Keratinocyte (primary cell): ENCODE results near the gene DAPL1. TPM values are rescaled to one million over a fixed set of nuclear protein-coding genes. Genes with fewer than 3 reads are reported as not detected.

Experiments
- DNase-seq: peaks from one replicate; pipeline ENCODE4 v3.0.0-alpha.2; 2011; ENCODE audit warnings: low read depth, missing footprints, low spot score
- FAIRE-seq: peaks from 2 replicates; lab custom pipeline; 2011; peaks lifted over from hg19 to GRCh38; lab: Jason Lieb, UNC
- H2AFZ ChIP-seq: 2 replicates; pipeline ENCODE4 v1.6.0; 2012; ENCODE audit warnings: low read length, control low read depth, inconsistent platforms; ENCODE audit not compliant: control insufficient read depth
- H3K27ac ChIP-seq: 2 replicates; pipeline ENCODE4 v1.5.1; 2011; ENCODE audit warnings: low read length; ENCODE audit not compliant: control insufficient read depth, insufficient read depth
- H3K27me3 ChIP-seq: 3 replicates; pipeline ENCODE4 v1.6.0; 2011; ENCODE audit warnings: low read length; ENCODE audit not compliant: control insufficient read depth, insufficient read depth; ENCODE audit errors: extremely low read depth
- H3K36me3 ChIP-seq, 2 experiments: 2 replicates in 1 of 2; 3 replicates in 1 of 2; pipeline ENCODE4 v1.5.1; 2011; ENCODE audit warnings: low read length in 2 of 2, mild to moderate bottlenecking in 1 of 2; ENCODE audit not compliant: control insufficient read depth in 2 of 2, insufficient read depth in 2 of 2; ENCODE audit errors: extremely low read depth in 1 of 2
- H3K4me1 ChIP-seq: 3 replicates; pipeline ENCODE4 v1.5.1; 2011; ENCODE audit warnings: low read length; ENCODE audit not compliant: control insufficient read depth, insufficient read depth; ENCODE audit errors: extremely low read depth
- H3K4me2 ChIP-seq: 3 replicates; pipeline ENCODE4 v1.6.0; 2011; ENCODE audit warnings: low read depth, low read length; ENCODE audit not compliant: control insufficient read depth, insufficient read depth; ENCODE audit errors: extremely low read depth
- H3K4me3 ChIP-seq, 3 experiments: fragments of 200-600 bp in 1 of 3; sonication (generic) in 1 of 3; 2 replicates in 2 of 3; 3 replicates in 1 of 3; pipeline ENCODE4 v1.5.1; 2011 to 2016; ENCODE audit warnings: low read length in 3 of 3, mild to moderate bottlenecking in 3 of 3, control low read depth in 2 of 3, inconsistent platforms in 1 of 3, low read depth in 1 of 3, mixed read lengths in 1 of 3, mixed run types in 1 of 3, moderate library complexity in 1 of 3; ENCODE audit not compliant: control insufficient read depth in 2 of 3, insufficient read depth in 2 of 3; ENCODE audit errors: extremely low read depth in 1 of 3
- H3K79me2 ChIP-seq: 2 replicates; pipeline ENCODE4 v1.6.0; 2012; ENCODE audit warnings: low read length; ENCODE audit not compliant: control insufficient read depth, insufficient read depth
- H3K9ac ChIP-seq: 3 replicates; pipeline ENCODE4 v1.6.0; 2011; ENCODE audit warnings: low read length; ENCODE audit not compliant: control insufficient read depth, insufficient read depth; ENCODE audit errors: extremely low read depth
- H3K9me1 ChIP-seq: 3 replicates; pipeline ENCODE4 v1.6.0; 2011; ENCODE audit warnings: low read length; ENCODE audit not compliant: control insufficient read depth, insufficient read depth; ENCODE audit errors: extremely low read depth
- H3K9me3 ChIP-seq: 2 replicates; pipeline ENCODE4 v1.5.1; 2012; ENCODE audit warnings: low read depth, low read length; ENCODE audit not compliant: control insufficient read depth
- H4K20me1 ChIP-seq: 3 replicates; pipeline ENCODE4 v1.6.0; 2011; ENCODE audit warnings: low read length; ENCODE audit not compliant: control insufficient read depth, insufficient read depth; ENCODE audit errors: extremely low read depth
- CTCF ChIP-seq, 3 experiments: IDR thresholded peaks in 1 of 3; conservative IDR thresholded peaks in 1 of 3; optimal IDR thresholded peaks in 1 of 3; 2 replicates in 2 of 3; 3 replicates in 1 of 3; pipeline versions ENCODE3 to v1.5.1; 2011; ENCODE audit warnings: low read length in 3 of 3, mild to moderate bottlenecking in 3 of 3, moderate library complexity in 2 of 3, control low read depth in 1 of 3, inconsistent platforms in 1 of 3; ENCODE audit not compliant: insufficient read depth in 2 of 3; ENCODE audit errors: extremely low read depth in 1 of 3
- EZH2 ChIP-seq: IDR thresholded peaks from one replicate; pipeline ENCODE4 v1.6.1; 2012; ENCODE audit warnings: inconsistent platforms, mild to moderate bottlenecking, low read length, moderate library complexity
- dilution Hi-C: fragments of 300-500 bp; cut with MboI; formaldehyde crosslinking; loops from one replicate; pipeline ENCODE4 v1.7.0; 2020; ENCODE audit warnings: low sequenced_read_pairs; ENCODE audit not compliant: extremely low pct_ligation_motif_present
- polyA plus RNA-seq, 5 experiments: library from polyadenylated mRNA; depleted of rRNA in 3 of 5; stranded (reverse) in 3 of 5; stranded (forward) in 1 of 5; unstranded in 1 of 5; fragments of >200 nt; gene quantifications; 1 replicate in 1 of 5; 2 replicates in 3 of 5; 3 replicates in 1 of 5; pipeline versions ENCODE4 v1.2.1 to v1.2.3, GENCODE V29; 2011 to 2012; ENCODE audit warnings: missing spikeins in 2 of 5, low read depth in 1 of 5, low replicate concordance in 1 of 5

DAPL1 gene
- polyA plus RNA-seq, 1 donor (not counting 4 experiments of a cell fraction or from before 2014, with no cell fraction given), result 4.8 TPM

GRCh38 chr2:158817588-158817987, 22.5 kb downstream of the DAPL1 start:
- H3K27me3 ChIP-seq, result no peaks in the 10 kb centered on the region
- H3K4me1 ChIP-seq, result peaks cover 11% of the 10 kb centered on the region
- H3K9me3 ChIP-seq, result no peaks in the 10 kb centered on the region
- FAIRE-seq (no peak), DNase-seq (no peak)
- no peaks in the 10 kb centered on the region for H3K9me1 ChIP-seq
- no peak overlapping the region for H3K4me3 ChIP-seq
- no peak overlapping the region for H3K9ac ChIP-seq
- dilution Hi-C loops, result no loop called here
- no peaks in the 10 kb centered on the region for H3K79me2 ChIP-seq
- no peaks in the 10 kb centered on the region for H4K20me1 ChIP-seq
- no peak overlapping the region for H3K4me2 ChIP-seq
- no peaks in the 10 kb centered on the region for H3K36me3 ChIP-seq
- H2AFZ ChIP-seq, result no peak overlapping the region
- no peak for TF ChIP-seq EZH2
- no peak for TF ChIP-seq CTCF (optimal IDR thresholded peaks at IDR 0.05 in 1 of 3, IDR thresholded peaks at IDR 0.05 in 1 of 3, conservative IDR thresholded peaks at IDR 0.05 in 1 of 3; ENCODE audit: extremely low read depth in 1 of 3, insufficient read depth in 2 of 3, low read length in 3 of 3)
- H3K27ac ChIP-seq, result no peak overlapping the region

- DNase-seq, result no peak
- no peak overlapping the region for H3K4me2 ChIP-seq
- TF ChIP-seq CTCF (optimal IDR thresholded peaks at IDR 0.05 in 1 of 3, IDR thresholded peaks at IDR 0.05 in 1 of 3, conservative IDR thresholded peaks at IDR 0.05 in 1 of 3; ENCODE audit: extremely low read depth in 1 of 3, insufficient read depth in 2 of 3, low read length in 3 of 3), result no peak
- H3K36me3 ChIP-seq, result no peaks in the 10 kb centered on the region
- H3K4me1 ChIP-seq, result peaks cover 11% of the 10 kb centered on the region
- no peaks in the 10 kb centered on the region for H3K27me3 ChIP-seq
- H3K9me3 ChIP-seq, result no peaks in the 10 kb centered on the region
- no peak for FAIRE-seq
- H3K9me1 ChIP-seq, result no peaks in the 10 kb centered on the region
- dilution Hi-C loops, result no loop called here
- no peak overlapping the region for H3K27ac ChIP-seq
- no peak overlapping the region for H3K4me3 ChIP-seq
- no peak overlapping the region for H3K9ac ChIP-seq
- H4K20me1 ChIP-seq, result no peaks in the 10 kb centered on the region
- no peak overlapping the region for H2AFZ ChIP-seq
- H3K79me2 ChIP-seq, result no peaks in the 10 kb centered on the region
Measured at GRCh38 chr2:158818511-158818910, 23.4 kb downstream of the DAPL1 start.
